SK-N-SH treated with all-trans-retinoic acid at 6 μM for 48 hours (cell line): Measurements from ENCODE around the gene PNPLA3.

ENCODE experiments used
- ATAC-seq: fragments of 200-7000 bp; cut with Tn5 transposase; 3 replicates; pipeline ENCODE4 v1.9.1; 2020; ENCODE audit warnings: mild to moderate bottlenecking, moderate library complexity
- BACH2 ChIP-seq: fragments of 250-450 bp; sonication (Bioruptor Pico); IDR thresholded peaks from 2 replicates; pipeline ENCODE4 v1.9.0; 2021; ENCODE audit warnings: mild to moderate bottlenecking, borderline replicate concordance
- CREB5 ChIP-seq: fragments of 250-450 bp; sonication (Bioruptor Pico); IDR thresholded peaks from 2 replicates; pipeline ENCODE4 v1.5.1; 2020; ENCODE audit warnings: low read depth, mild to moderate bottlenecking, moderate library complexity
- CSDC2 ChIP-seq: fragments of 250-450 bp; sonication (Bioruptor Pico); IDR thresholded peaks from 2 replicates; pipeline ENCODE4 v1.5.0; 2020; ENCODE audit warnings: mild to moderate bottlenecking, moderate library complexity
- ESRRG ChIP-seq: fragments of 250-450 bp; sonication (Bioruptor Pico); IDR thresholded peaks from 2 replicates; pipeline ENCODE4 v1.6.1; 2021; ENCODE audit warnings: mild to moderate bottlenecking
- GLIS3 ChIP-seq: fragments of 250-450 bp; sonication (Bioruptor Pico); IDR thresholded peaks from 2 replicates; pipeline ENCODE4 v1.5.0; 2020; ENCODE audit warnings: mild to moderate bottlenecking, moderate library complexity
- OSR1 ChIP-seq: fragments of 250-450 bp; sonication (Bioruptor Pico); IDR thresholded peaks from 2 replicates; pipeline ENCODE4 v1.8.0; 2022; ENCODE audit warnings: moderate library complexity, mild to moderate bottlenecking, inconsistent platforms
- PPARA ChIP-seq: fragments of 250-450 bp; sonication (Bioruptor Pico); IDR thresholded peaks from 2 replicates; pipeline ENCODE4 v1.5.0; 2020; ENCODE audit warnings: mild to moderate bottlenecking, borderline replicate concordance
- TCF4 ChIP-seq: fragments of 250-450 bp; sonication (Bioruptor Pico); IDR thresholded peaks from 2 replicates; pipeline ENCODE4 v1.8.0; 2021; ENCODE audit warnings: mild to moderate bottlenecking, moderate library complexity, borderline replicate concordance
- TOX ChIP-seq: fragments of 250-450 bp; sonication (Bioruptor Pico); IDR thresholded peaks from 2 replicates; pipeline ENCODE4 v1.8.0; 2021; ENCODE audit warnings: mild to moderate bottlenecking, moderate library complexity, borderline replicate concordance
- ZFP3 ChIP-seq: fragments of 250-450 bp; sonication (Bioruptor Pico); IDR thresholded peaks from 2 replicates; pipeline ENCODE4 v1.5.0; 2020; ENCODE audit warnings: mild to moderate bottlenecking, moderate library complexity
- ZNF565 ChIP-seq: fragments of 450-650 bp; formaldehyde crosslinking; conservative IDR thresholded peaks from 2 replicates; pipeline ENCODE4 v1.5.0; 2020; ENCODE audit warnings: low read depth, mild to moderate bottlenecking, moderate library complexity
- ZNF70 ChIP-seq: fragments of 450-650 bp; formaldehyde crosslinking; IDR thresholded peaks from 2 replicates; pipeline ENCODE4 v1.5.0; 2020; ENCODE audit warnings: mild to moderate bottlenecking, moderate library complexity
- ZNF8 ChIP-seq: fragments of 450-650 bp; formaldehyde crosslinking; IDR thresholded peaks from 2 replicates; pipeline ENCODE4 v1.5.0; 2020; ENCODE audit warnings: mild to moderate bottlenecking, moderate library complexity
- TF ChIP-seq, protein P1 (sequence below): fragments of 250-450 bp; sonication (Bioruptor Pico); IDR thresholded peaks from 2 replicates; pipeline ENCODE4 v1.8.0; 2020; ENCODE audit warnings: mild to moderate bottlenecking, moderate library complexity, borderline replicate concordance
- TF ChIP-seq, protein P2 (sequence below): fragments of 250-450 bp; sonication (Bioruptor Pico); IDR thresholded peaks from 2 replicates; pipeline ENCODE4 v1.5.1; 2021; ENCODE audit warnings: mild to moderate bottlenecking, moderate library complexity
- TF ChIP-seq, protein P3 (sequence below): fragments of 250-450 bp; sonication (Bioruptor Pico); IDR thresholded peaks from 2 replicates; pipeline ENCODE4 v1.5.0; 2020; ENCODE audit warnings: mild to moderate bottlenecking, moderate library complexity
- TF ChIP-seq, protein P4 (sequence below): fragments of 250-450 bp; sonication (Bioruptor Pico); IDR thresholded peaks from 2 replicates; pipeline ENCODE4 v1.8.0; 2021; ENCODE audit warnings: low read depth, mild to moderate bottlenecking, moderate library complexity, borderline replicate concordance

PNPLA3 gene

GRCh38 chr22:43905681-43906080 is 17.9 kb upstream of the PNPLA3 start:
- no peak for ATAC-seq
- TF ChIP-seq CSDC2 (CRISPR knock-in tag) = no peak
- TF ChIP-seq BACH2 (CRISPR knock-in tag) = no peak
- TF ChIP-seq ESRRG (CRISPR knock-in tag) = no peak
- TF ChIP-seq, protein P1, sequence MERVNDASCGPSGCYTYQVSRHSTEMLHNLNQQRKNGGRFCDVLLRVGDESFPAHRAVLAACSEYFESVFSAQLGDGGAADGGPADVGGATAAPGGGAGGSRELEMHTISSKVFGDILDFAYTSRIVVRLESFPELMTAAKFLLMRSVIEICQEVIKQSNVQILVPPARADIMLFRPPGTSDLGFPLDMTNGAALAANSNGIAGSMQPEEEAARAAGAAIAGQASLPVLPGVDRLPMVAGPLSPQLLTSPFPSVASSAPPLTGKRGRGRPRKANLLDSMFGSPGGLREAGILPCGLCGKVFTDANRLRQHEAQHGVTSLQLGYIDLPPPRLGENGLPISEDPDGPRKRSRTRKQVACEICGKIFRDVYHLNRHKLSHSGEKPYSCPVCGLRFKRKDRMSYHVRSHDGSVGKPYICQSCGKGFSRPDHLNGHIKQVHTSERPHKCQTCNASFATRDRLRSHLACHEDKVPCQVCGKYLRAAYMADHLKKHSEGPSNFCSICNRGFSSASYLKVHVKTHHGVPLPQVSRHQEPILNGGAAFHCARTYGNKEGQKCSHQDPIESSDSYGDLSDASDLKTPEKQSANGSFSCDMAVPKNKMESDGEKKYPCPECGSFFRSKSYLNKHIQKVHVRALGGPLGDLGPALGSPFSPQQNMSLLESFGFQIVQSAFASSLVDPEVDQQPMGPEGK (CRISPR knock-in tag) = no peak
- no peak for TF ChIP-seq TOX (CRISPR knock-in tag)
- TF ChIP-seq, protein P2, sequence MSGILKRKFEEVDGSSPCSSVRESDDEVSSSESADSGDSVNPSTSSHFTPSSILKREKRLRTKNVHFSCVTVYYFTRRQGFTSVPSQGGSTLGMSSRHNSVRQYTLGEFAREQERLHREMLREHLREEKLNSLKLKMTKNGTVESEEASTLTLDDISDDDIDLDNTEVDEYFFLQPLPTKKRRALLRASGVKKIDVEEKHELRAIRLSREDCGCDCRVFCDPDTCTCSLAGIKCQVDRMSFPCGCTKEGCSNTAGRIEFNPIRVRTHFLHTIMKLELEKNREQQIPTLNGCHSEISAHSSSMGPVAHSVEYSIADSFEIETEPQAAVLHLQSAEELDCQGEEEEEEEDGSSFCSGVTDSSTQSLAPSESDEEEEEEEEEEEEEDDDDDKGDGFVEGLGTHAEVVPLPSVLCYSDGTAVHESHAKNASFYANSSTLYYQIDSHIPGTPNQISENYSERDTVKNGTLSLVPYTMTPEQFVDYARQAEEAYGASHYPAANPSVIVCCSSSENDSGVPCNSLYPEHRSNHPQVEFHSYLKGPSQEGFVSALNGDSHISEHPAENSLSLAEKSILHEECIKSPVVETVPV (CRISPR knock-in tag) = no peak
- no peak for TF ChIP-seq TCF4
- no peak for TF ChIP-seq ZNF8 (CRISPR knock-in tag)
- TF ChIP-seq ZNF70 (CRISPR knock-in tag) = no peak
- no peak for TF ChIP-seq ZNF565 (CRISPR knock-in tag)
- no peak for TF ChIP-seq CREB5

GRCh38 chr22:43909708-43910107 is 13.9 kb upstream of the PNPLA3 start:
- TF ChIP-seq, protein P1 (CRISPR knock-in tag) = no peak
- TF ChIP-seq ZFP3 (CRISPR knock-in tag) (no peak), ESRRG (CRISPR knock-in tag) (no peak)
- TF ChIP-seq, protein P3, sequence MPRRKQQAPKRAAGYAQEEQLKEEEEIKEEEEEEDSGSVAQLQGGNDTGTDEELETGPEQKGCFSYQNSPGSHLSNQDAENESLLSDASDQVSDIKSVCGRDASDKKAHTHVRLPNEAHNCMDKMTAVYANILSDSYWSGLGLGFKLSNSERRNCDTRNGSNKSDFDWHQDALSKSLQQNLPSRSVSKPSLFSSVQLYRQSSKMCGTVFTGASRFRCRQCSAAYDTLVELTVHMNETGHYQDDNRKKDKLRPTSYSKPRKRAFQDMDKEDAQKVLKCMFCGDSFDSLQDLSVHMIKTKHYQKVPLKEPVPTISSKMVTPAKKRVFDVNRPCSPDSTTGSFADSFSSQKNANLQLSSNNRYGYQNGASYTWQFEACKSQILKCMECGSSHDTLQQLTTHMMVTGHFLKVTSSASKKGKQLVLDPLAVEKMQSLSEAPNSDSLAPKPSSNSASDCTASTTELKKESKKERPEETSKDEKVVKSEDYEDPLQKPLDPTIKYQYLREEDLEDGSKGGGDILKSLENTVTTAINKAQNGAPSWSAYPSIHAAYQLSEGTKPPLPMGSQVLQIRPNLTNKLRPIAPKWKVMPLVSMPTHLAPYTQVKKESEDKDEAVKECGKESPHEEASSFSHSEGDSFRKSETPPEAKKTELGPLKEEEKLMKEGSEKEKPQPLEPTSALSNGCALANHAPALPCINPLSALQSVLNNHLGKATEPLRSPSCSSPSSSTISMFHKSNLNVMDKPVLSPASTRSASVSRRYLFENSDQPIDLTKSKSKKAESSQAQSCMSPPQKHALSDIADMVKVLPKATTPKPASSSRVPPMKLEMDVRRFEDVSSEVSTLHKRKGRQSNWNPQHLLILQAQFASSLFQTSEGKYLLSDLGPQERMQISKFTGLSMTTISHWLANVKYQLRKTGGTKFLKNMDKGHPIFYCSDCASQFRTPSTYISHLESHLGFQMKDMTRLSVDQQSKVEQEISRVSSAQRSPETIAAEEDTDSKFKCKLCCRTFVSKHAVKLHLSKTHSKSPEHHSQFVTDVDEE (CRISPR knock-in tag) = no peak
- no peak for ATAC-seq

- TF ChIP-seq GLIS3 (no peak), PPARA (CRISPR knock-in tag) (no peak), OSR1 (CRISPR knock-in tag) (no peak)
- TF ChIP-seq, protein P2 (CRISPR knock-in tag) = no peak
- TF ChIP-seq, protein P4, sequence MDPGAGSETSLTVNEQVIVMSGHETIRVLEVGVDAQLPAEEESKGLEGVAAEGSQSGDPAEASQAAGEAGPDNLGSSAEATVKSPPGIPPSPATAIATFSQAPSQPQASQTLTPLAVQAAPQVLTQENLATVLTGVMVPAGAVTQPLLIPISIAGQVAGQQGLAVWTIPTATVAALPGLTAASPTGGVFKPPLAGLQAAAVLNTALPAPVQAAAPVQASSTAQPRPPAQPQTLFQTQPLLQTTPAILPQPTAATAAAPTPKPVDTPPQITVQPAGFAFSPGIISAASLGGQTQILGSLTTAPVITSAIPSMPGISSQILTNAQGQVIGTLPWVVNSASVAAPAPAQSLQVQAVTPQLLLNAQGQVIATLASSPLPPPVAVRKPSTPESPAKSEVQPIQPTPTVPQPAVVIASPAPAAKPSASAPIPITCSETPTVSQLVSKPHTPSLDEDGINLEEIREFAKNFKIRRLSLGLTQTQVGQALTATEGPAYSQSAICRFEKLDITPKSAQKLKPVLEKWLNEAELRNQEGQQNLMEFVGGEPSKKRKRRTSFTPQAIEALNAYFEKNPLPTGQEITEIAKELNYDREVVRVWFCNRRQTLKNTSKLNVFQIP (CRISPR knock-in tag) = no peak
- no peak for ATAC-seq
Observed at GRCh38 chr22:43910178-43910695, 13.4 kb upstream of the PNPLA3 start.
